Measurements from ENCODE around the gene LZTS2. TPM values are rescaled to one million over a fixed set of nuclear protein-coding genes. Genes with fewer than 3 reads are reported as not detected.

The LZTS2 gene
- total RNA-seq, 1 donor from 2014 or later, result 83.2 TPM

DNA sequence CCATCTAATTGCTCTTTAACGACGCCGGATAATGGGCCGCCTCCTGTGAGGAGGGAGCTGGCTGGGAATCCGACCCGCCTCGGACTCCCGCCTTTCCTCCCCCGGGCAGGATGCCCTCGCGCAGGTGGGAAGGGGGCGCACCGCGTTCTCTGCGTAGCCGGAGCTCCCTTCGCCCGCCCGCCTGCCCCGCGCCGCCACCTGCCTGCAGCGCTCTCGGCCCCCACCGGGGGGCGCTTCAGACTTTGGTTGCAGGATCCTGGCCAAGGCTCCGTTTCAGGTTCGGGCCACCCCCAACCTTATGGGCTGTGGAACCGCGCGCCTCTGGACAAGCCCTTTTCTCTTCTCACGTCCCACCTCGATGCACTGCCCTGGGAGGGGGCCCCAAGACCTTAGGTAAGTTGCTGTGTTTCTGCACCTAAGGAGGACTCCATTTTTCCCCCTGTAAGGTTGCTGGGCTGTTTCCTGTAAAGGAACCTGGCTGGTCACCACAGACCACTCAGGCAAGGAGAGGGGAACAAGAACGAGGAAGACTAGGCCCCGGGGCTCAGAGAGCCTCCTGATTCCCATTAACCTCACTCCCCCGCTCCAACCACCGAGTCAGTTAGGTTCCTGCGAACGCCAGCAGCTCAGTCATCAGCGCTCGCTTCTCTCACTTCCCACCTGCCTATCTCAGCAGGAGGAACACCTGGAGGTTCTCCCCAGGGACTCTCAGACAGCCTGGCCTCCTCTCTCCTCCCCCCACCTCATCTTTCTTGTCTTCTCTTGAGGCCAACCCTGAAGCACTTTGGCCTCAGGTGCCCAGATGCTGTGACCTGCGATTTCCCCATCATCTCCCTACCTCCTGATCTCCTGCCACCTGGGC lies 50.8 kb downstream of the LZTS2 start:
- peaks cover 17% of the 10 kb centered on the region for H3K4me1 Mint-ChIP-seq (ENCODE audit: low read depth)
- DNase-seq (ENCODE audit: low spot score, unreplicated experiment), result peak; percentile 77
- peaks cover 76% of the 10 kb centered on the region for H3K27me3 Mint-ChIP-seq
- H3K27ac Mint-ChIP-seq, result no peak overlapping the region
- no peak overlapping the region for H3K4me3 Mint-ChIP-seq (ENCODE audit: low read depth)
- H3K36me3 Mint-ChIP-seq (ENCODE audit: insufficient read depth), result no peaks in the 10 kb centered on the region
- H3K9me3 Mint-ChIP-seq (ENCODE audit: low read depth), result no peaks in the 10 kb centered on the region
- TF ChIP-seq, protein P1, sequence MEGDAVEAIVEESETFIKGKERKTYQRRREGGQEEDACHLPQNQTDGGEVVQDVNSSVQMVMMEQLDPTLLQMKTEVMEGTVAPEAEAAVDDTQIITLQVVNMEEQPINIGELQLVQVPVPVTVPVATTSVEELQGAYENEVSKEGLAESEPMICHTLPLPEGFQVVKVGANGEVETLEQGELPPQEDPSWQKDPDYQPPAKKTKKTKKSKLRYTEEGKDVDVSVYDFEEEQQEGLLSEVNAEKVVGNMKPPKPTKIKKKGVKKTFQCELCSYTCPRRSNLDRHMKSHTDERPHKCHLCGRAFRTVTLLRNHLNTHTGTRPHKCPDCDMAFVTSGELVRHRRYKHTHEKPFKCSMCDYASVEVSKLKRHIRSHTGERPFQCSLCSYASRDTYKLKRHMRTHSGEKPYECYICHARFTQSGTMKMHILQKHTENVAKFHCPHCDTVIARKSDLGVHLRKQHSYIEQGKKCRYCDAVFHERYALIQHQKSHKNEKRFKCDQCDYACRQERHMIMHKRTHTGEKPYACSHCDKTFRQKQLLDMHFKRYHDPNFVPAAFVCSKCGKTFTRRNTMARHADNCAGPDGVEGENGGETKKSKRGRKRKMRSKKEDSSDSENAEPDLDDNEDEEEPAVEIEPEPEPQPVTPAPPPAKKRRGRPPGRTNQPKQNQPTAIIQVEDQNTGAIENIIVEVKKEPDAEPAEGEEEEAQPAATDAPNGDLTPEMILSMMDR (IDR thresholded peaks at IDR 0.05; ENCODE audit: unreplicated experiment), result peak; percentile 78

DNA sequence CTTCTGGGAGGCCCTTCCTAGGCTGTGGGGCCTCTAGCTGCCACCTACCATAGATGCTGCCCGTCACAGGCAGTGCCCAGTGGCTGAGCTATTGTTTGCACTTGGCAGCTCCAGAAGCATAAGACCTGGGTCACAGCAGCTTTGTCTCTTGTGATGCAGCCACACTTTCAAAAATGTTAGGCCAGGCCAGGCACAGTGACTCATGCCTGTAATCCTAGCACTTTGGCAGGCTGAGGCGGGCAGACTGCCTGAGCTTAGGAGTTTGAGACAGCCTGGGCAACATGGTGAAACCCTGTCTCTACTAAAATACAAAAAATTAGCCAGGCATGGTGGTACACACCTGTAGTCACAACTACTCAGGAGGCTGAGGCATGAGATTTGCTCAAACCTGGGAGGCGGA lies 52.7 kb downstream of the LZTS2 start:
- peaks cover 11% of the 10 kb centered on the region for H3K4me1 Mint-ChIP-seq (ENCODE audit: low read depth)
- H3K36me3 Mint-ChIP-seq (ENCODE audit: insufficient read depth), result no peaks in the 10 kb centered on the region
- no peak for DNase-seq (ENCODE audit: low spot score, unreplicated experiment)
- no peak overlapping the region for H3K4me3 Mint-ChIP-seq (ENCODE audit: low read depth)
- H3K27ac Mint-ChIP-seq, result no peak overlapping the region
- TF ChIP-seq, protein P1 (IDR thresholded peaks at IDR 0.05; ENCODE audit: unreplicated experiment), result no peak
- no peaks in the 10 kb centered on the region for H3K9me3 Mint-ChIP-seq (ENCODE audit: low read depth)
- H3K27me3 Mint-ChIP-seq, result peaks cover 59% of the 10 kb centered on the region

DNA sequence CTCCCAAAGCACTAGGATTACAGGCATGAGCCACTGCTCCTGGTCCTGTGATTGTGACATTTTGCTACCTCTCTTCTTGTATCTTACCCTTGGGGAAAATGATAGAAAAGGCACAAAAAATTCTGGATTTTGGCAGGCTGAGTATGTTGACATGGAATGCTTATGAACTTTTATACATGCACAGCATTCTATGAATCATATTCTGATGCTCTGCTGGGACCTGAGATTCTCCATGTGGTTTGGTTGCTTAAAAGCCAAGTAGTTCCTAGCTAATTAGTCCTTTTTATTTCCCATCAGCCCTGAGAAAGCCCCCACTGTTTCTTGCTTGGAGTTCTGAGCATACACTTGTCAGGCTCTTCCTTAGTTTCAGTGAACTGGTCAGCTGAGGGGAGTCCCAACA lies 53.9 kb downstream of the LZTS2 start:
- H3K27ac Mint-ChIP-seq, result no peak overlapping the region
- no peaks in the 10 kb centered on the region for H3K36me3 Mint-ChIP-seq (ENCODE audit: insufficient read depth)
- H3K4me3 Mint-ChIP-seq (ENCODE audit: low read depth), result no peak overlapping the region
- no peaks in the 10 kb centered on the region for H3K9me3 Mint-ChIP-seq (ENCODE audit: low read depth)
- peaks cover 10% of the 10 kb centered on the region for H3K4me1 Mint-ChIP-seq (ENCODE audit: low read depth)
- TF ChIP-seq, protein P1 (IDR thresholded peaks at IDR 0.05; ENCODE audit: unreplicated experiment), result no peak
- H3K27me3 Mint-ChIP-seq, result peaks cover 47% of the 10 kb centered on the region
- no peak for DNase-seq (ENCODE audit: low spot score, unreplicated experiment)

DNA sequence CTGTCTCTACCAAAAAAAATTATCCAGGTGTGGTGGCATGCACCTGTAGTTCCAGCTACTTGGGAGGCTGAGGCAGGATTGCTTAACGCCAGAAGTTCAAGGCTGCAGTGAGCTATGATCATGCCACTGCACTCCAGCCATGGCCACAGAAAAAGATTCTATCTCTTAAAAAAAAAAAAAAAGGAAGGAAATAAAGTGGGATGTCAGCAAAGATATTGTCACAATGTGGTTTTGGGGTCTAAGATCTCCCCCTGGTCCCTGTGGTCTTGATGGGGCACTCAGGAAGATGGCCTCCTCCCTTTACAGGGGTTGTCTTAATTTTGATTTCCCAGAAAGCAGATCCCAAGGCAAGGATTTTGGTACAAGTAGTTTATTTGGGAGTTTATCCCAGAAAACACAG lies 54.7 kb downstream of the LZTS2 start:
- Mint-ChIP-seq H3K27me3 (peaks cover 38% of the 10 kb centered on the region), H3K4me1 (ENCODE audit: low read depth) (peaks cover 9% of the 10 kb centered on the region), H3K27ac (no peak overlapping the region), H3K36me3 (ENCODE audit: insufficient read depth) (no peaks in the 10 kb centered on the region), H3K9me3 (ENCODE audit: low read depth) (no peaks in the 10 kb centered on the region), H3K4me3 (ENCODE audit: low read depth) (no peak overlapping the region)
- no peak for DNase-seq (ENCODE audit: low spot score, unreplicated experiment)
- TF ChIP-seq, protein P1 (IDR thresholded peaks at IDR 0.05; ENCODE audit: unreplicated experiment), result no peak

DNA sequence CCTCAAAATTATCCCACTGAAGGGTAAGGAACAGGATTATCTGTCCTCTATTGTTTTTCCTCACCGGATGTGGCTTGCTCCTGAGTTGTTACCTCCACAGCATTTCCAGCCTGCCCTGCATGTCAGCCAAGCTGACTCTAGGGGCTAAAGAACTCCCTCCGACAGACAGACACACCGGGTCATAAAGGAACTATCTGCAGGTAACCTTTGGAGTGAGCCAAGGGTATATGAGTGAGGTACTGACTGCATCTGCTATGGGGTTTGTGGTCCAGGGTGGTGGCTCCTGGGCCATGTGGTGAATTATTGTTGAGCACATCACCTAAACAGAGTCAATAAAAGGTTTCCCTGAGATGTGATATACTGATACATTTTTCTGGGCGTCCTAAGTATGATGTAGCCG lies 55.3 kb downstream of the LZTS2 start:
- H3K36me3 Mint-ChIP-seq (ENCODE audit: insufficient read depth), result no peaks in the 10 kb centered on the region
- TF ChIP-seq, protein P1 (IDR thresholded peaks at IDR 0.05; ENCODE audit: unreplicated experiment), result no peak
- H3K4me3 Mint-ChIP-seq (ENCODE audit: low read depth), result no peak overlapping the region
- peaks cover 33% of the 10 kb centered on the region for H3K27me3 Mint-ChIP-seq
- no peak overlapping the region for H3K27ac Mint-ChIP-seq
- no peaks in the 10 kb centered on the region for H3K9me3 Mint-ChIP-seq (ENCODE audit: low read depth)
- no peak for DNase-seq (ENCODE audit: low spot score, unreplicated experiment)
- peaks cover 15% of the 10 kb centered on the region for H3K4me1 Mint-ChIP-seq (ENCODE audit: low read depth)
